GM23248 (cell line): ENCODE results near the gene TRPC6.

Experiments used
- EZH2 ChIP-seq: fragments of 200-600 bp; sonication (generic); IDR thresholded peaks from 2 replicates; pipeline ENCODE4 v1.6.1; 2018; ENCODE audit warnings: antibody characterized with exemption, mild to moderate bottlenecking; ENCODE audit not compliant: insufficient read depth, poor library complexity, severe bottlenecking
- EZH2phosphoT487 ChIP-seq: fragments of 200-600 bp; sonication (generic); IDR thresholded peaks from 2 replicates; pipeline ENCODE4 v1.6.1; 2018; ENCODE audit warnings: antibody characterized with exemption, moderate library complexity, mild to moderate bottlenecking, low read depth; ENCODE audit not compliant: insufficient read depth

- TF ChIP-seq EZH2phosphoT487, result no peak
- no peak for TF ChIP-seq EZH2
Observed at GRCh38 chr11:101436511-101437142, 147.2 kb downstream of the TRPC6 start.
